ENCODE measurements around the gene PNN. TPM values are rescaled to one million over a fixed set of nuclear protein-coding genes. Genes with fewer than 3 reads are reported as not detected.
A peak's percentile ranks its signal among the peaks of the same experiment; 100 is the strongest.

The PNN gene
- total and polyA plus RNA-seq, 2 of the 8 experiments (the other 6 are each of a cell fraction or from before 2014, with no cell fraction given), result 27.5 to 121 TPM

GRCh38 chr14:39175445-39176262 lies 600 bp downstream of the PNN start:
- peak overlapping the region; percentile 97 for H4K5ac ChIP-seq (ENCODE audit: insufficient read length, low read depth, low read length)
- H3K27ac ChIP-seq (ENCODE audit: low read depth, low read length), result peak overlapping the region; percentile 95
- peaks cover 2 to 4% of the 10 kb centered on the region in 2 experiments for H4K20me1 ChIP-seq (replicated peaks in 1 of 2; ENCODE audit: control insufficient read depth in 1 of 2, insufficient read depth in 2 of 2, low read length in 2 of 2)
- H3K9me3 ChIP-seq (ENCODE audit: insufficient read depth in 2 of 2, low read depth in 1 of 2, low read length in 1 of 2), result no peaks in the 10 kb centered on the region
- H3K23ac ChIP-seq (ENCODE audit: insufficient read length), result no peak overlapping the region
- H3K27me3 ChIP-seq (replicated peaks in 1 of 4; ENCODE audit: control insufficient read depth in 3 of 4, extremely low read depth in 1 of 4, insufficient read depth in 3 of 4, low read length in 3 of 4), result no peaks in the 10 kb centered on the region
- H3K4me1 ChIP-seq (replicated peaks in 1 of 4; ENCODE audit: control insufficient read depth in 3 of 4, insufficient read depth in 4 of 4, low read length in 3 of 4), result peaks cover 3 to 6% (median 5%) of the 10 kb centered on the region in 4 experiments; a peak in 6 of 7 replicates
- peaks cover 2% of the 10 kb centered on the region; the same call in 1 of the 2 replicates for H3K23me2 ChIP-seq (ENCODE audit: low read depth, low read length)
- H2BK120ac ChIP-seq (replicated peaks; ENCODE audit: low read depth, low read length), result no peak overlapping the region
- ChIA-PET CTCF (ENCODE audit: partially characterized antibody) (interaction anchor here (0.6 kb wide), 1 partner anchor 69 kb away, joined by 4 read pairs; no protein-coding TSS in a partner anchor), POLR2A (ENCODE audit: partially characterized antibody) (interaction anchor here (0.6 to 6.6 kb wide), 26 partner anchors 9 to 192 kb away, joined by 3 to 219 read pairs (median 4); partner anchors contain the start of gene SEC23A)
- peaks cover 25 to 49% (median 41%) of the 10 kb centered on the region in 4 experiments for H3K36me3 ChIP-seq (ENCODE audit: control insufficient read depth in 2 of 4, insufficient read depth in 4 of 4, low read length in 3 of 4)
- no peak overlapping the region for H3K4ac ChIP-seq (replicated peaks; ENCODE audit: insufficient read length, low read depth, low read length)
- peaks cover 8 to 45% of the 10 kb centered on the region in 2 experiments for H3K79me2 ChIP-seq (ENCODE audit: control insufficient read depth in 1 of 2, insufficient read depth in 2 of 2, low read length in 2 of 2)
- no peak overlapping the region for H2AFZ ChIP-seq (ENCODE audit: low read length)
- H3K9ac ChIP-seq (replicated peaks in 1 of 4; ENCODE audit: extremely low read depth in 1 of 4, low read depth in 3 of 4, low read length in 3 of 4), result peak overlapping the region; percentile 95 to 99 (median 99)
- FAIRE-seq (no peak), DNase-seq (ENCODE audit: low read depth in 1 of 2, low spot score in 2 of 2) (no peak)
- H3K4me3 ChIP-seq (ENCODE audit: extremely low read depth in 1 of 4, insufficient read depth in 2 of 4, low read depth in 3 of 4, low read length in 4 of 4), result peak overlapping the region; percentile 88 to 97 (median 94)
- peak overlapping the region; percentile 69 to 79 for H3K4me2 ChIP-seq (ENCODE audit: insufficient read depth in 1 of 2, low read depth in 2 of 2, low read length in 2 of 2)
- peak overlapping the region; percentile 80 for H3K56ac ChIP-seq (replicated peaks; ENCODE audit: insufficient read length, low read depth, low read length)
- peak overlapping the region; percentile 87; the same call in 1 of the 2 replicates for H2AK5ac ChIP-seq (ENCODE audit: low read depth, low read length)
- peak overlapping the region; percentile 99; the same call in 1 of the 2 replicates for H4K8ac ChIP-seq (ENCODE audit: extremely low read depth, insufficient read depth, low read length)
- H2BK15ac ChIP-seq (ENCODE audit: low read length), result no peak overlapping the region
- H3K79me1 ChIP-seq (ENCODE audit: low read depth, low read length), result no peaks in the 10 kb centered on the region; the same call in 1 of the 2 replicates
- H2BK5ac ChIP-seq (ENCODE audit: low read depth, low read length), result peak overlapping the region; percentile 99
- WGBS, 2 experiments (ENCODE audit: extremely low coverage in 1 of 2, insufficient coverage in 1 of 2, insufficient read length in 1 of 2, insufficient replicate concordance in 2 of 2, low coverage in 1 of 2, low lambda C conversion rate in 2 of 2, missing lambda C conversion rate in 1 of 2), result 2% methylated on average over 22 of the region's 36 CpGs; no CpG with 5 or more reads in 1 of the 2 experiments
- no peak overlapping the region for H2BK20ac ChIP-seq (ENCODE audit: low read length)
- peak overlapping the region; percentile 78 for H4K91ac ChIP-seq (replicated peaks; ENCODE audit: insufficient read length, low read length)
- H3K18ac ChIP-seq (ENCODE audit: extremely low read depth, low read length), result peak overlapping the region; percentile 99
- peak overlapping the region; percentile 85; the same call in 1 of the 2 replicates for H2BK12ac ChIP-seq (ENCODE audit: low read depth, low read length)
- no peak overlapping the region for H3K14ac ChIP-seq (ENCODE audit: insufficient read length)
- TF ChIP-seq POLR2A (IDR thresholded peaks at IDR 0.05; ENCODE audit: control extremely low read depth in 1 of 2, low read depth in 2 of 2, low read length in 2 of 2), result peak in 1 of 2 experiments; percentile 59; a peak in 1 of 3 replicates
- peak; percentile 54; the same call in 1 of the 2 replicates for TF ChIP-seq POLR2AphosphoS5 (IDR thresholded peaks at IDR 0.05; ENCODE audit: low read depth, low read length)
- peak; percentile 73; the same call in 1 of the 2 replicates for TF ChIP-seq MAX (IDR thresholded peaks at IDR 0.05)
- TF ChIP-seq ASH2L (IDR thresholded peaks at IDR 0.05; ENCODE audit: low read length), result no peak
- peak in 1 of 2 experiments; percentile 18; a peak in 1 of 4 replicates for TF ChIP-seq SIN3A (conservative IDR thresholded peaks at IDR 0.05 in 1 of 2, IDR thresholded peaks at IDR 0.05 in 1 of 2; ENCODE audit: low read depth in 1 of 2, low read length in 2 of 2)
- no peak for TF ChIP-seq SP4 (IDR thresholded peaks at IDR 0.05; ENCODE audit: low read length)
